ENCODE data around the gene SNORC.

Gene SNORC

DNA sequence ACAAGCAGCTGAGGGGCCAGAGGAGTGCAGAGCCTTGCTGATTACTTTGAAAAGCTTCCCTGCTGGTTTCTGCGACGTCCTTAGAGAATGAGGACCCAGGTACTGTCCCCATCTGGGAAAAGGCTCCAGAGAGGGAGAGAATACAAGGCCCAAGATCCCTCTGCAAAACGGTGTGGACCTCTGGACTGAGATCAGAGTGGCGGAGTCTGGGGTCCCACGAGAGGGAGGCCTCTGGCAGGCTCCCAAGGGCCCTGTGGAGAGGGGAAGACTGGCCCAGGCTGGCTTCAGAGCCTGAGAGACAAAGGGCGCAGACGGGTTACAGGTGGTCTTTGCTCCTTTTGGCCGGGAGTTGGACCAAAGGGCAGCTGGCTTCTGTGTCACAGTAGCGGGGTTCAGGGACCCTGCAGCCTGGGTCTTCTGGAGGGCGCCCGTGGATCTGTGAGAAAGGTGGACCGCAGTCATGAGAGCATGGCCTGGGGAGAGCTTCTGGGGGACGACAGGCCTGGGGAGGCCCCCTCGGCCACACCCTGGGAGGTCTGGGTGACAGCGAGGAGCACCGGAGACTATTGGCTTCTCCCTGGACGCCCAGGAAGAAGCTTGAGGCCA lies 805 bp downstream of the SNORC start:
- DNase-seq, result no peak

- no peak for DNase-seq
Observed at GRCh38 chr2:232871418-232871834, 1.4 kb downstream of the SNORC start.

- DNase-seq, result no peak
Observed at GRCh38 chr2:232871835-232872736, 2.0 kb downstream of the SNORC start.

GRCh38 chr2:232872826-232873225 lies 2.8 kb downstream of the SNORC start:
- no peak for DNase-seq

- DNase-seq, result no peak
Observed at GRCh38 chr2:232873292-232873908, 3.3 kb downstream of the SNORC start.

- DNase-seq, result no peak
Observed at GRCh38 chr2:232873909-232874641, 4.0 kb downstream of the SNORC start.

- DNase-seq, result no peak
Observed at GRCh38 chr2:232874677-232875223, 4.7 kb downstream of the SNORC start.

DNA sequence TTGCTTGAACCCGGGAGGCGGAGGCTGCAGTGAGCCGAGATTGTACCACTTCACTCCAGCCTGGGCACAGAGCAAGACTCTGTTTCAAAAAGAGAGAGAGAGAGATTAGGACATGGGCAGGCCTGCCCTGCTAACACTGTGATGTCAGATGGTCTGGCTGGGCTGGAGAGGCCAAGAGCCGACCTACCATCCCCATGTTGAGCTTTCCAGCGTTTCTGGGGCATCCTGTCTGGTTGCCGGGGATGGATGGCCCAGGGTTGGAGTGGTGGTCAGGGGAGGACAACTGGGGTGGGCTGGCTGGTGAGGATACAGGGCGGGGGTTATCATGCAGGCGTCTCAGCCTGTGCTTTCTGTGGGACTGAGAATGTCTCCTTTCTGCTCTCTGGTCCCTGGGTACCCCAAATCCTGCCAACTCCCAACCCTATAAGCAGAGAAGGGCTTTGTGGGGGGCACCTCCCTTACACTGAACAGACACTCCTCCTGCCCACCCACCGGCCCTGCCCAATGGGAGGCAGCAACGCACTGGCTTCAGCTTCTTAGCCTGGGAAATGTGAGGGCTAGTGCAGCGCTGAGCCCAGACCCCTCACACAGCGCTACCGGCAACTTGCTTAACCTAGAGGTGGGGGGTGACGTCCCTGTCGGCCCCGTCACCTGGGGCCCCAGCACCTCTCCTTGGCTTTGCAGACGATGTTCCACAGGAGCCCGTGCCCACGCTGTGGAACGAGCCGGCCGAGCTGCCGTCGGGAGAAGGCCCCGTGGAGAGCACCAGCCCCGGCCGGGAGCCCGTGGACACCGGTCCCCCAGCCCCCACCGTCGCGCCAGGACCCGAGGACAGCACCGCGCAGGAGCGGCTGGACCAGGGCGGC lies 5.4 kb downstream of the SNORC start:
- DNase-seq, result no peak

GRCh38 chr2:232876161-232876977 lies 6.3 kb downstream of the SNORC start:
- no peak for DNase-seq

- DNase-seq, result no peak
Observed at GRCh38 chr2:232876978-232877441, 6.9 kb downstream of the SNORC start.

- no peak for DNase-seq
Observed at GRCh38 chr2:232877940-232878511, 8.0 kb downstream of the SNORC start.

GRCh38 chr2:232878855-232879617 lies 9.0 kb downstream of the SNORC start:
- DNase-seq, result no peak

GRCh38 chr2:232879618-232880494 lies 9.8 kb downstream of the SNORC start:
- DNase-seq, result no peak

DNA sequence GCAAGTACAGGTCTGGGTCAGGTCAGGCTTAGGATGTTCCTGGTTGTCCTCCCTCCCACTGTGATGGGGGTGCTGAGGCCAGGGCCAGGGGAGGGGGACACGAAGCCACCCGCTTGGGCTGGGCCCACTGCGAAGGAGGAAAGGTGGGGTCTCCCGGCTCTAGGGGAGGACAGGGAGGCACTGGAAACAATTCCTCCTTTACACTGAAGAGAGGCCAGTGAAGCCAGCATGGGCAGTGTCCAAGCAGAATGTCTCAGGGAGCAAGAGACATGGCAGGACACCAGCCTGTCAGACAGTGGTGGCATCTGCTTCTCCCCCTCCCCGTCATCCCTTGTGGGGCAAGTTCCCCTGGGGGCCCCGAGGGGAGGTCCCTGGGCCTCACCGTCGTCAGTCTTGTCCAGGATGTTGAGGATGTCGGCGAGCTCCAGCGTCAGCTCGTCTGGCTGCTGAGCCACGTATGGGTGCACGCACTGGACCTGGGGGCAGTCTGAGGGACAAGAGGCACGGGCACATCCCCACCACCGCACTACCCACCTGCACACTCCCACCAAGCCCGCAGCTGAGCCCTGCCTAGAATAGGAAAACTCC lies 10.8 kb downstream of the SNORC start:
- DNase-seq, result no peak

GRCh38 chr2:232882085-232882484 lies 12.0 kb downstream of the SNORC start:
- DNase-seq, result no peak

DNA sequence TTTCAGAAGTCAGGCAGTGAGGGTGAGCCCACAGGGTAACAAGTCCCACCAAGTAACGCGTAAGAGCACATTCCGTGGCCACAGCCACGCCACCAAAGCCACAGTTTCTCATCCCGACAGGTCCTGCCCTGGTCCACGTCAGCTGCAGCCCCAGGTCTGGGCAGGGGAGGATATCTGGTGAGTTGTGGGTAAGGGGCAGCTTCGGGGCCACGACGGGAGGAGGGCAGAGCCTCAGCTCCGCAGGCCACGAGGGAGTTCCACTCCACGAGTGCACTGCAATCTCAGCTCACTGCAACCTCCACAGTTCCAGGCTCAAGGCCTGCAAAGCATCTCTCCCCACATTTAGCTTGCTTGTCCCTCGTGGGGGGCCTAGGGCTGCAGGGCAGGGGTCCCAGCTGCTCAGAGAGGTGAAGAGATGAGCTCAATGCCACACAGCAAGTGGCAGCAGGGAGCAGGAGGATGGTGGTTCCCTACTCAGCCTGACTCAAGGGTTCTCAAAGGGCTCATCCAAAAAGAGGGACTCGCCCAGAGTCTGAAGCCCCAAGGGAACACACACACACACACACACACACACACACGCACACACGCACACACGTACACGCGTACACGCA lies 12.5 kb downstream of the SNORC start:
- DNase-seq, result no peak

DNA sequence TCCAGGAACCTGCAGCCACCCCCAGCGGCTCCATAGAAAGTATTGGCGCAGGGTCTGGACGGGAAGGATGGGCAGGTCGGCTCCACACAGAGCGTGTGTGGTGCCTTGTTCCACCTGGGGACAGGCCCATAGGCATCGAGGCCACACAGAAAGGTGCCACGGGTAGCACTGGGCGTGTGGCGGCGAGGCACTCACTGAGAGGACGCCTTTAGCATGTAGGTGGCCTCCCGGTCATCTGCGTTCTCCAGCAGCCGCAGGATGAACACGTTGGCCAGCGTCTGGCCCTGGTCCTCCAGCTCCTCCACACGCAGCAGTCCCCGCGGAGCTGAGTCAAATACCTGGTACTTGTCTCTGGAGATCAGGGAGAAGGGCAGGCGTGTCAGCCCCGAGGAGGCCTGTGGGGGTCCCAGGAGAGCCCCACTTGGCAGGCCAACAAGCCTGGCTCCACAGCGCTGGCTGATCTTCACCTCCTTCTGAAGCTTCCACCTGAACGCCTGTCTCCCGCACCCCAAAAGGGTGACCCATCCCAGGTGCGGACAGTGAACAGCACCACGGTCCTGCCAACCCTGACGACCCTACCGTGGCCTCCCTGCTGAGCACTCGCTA lies 13.2 kb downstream of the SNORC start:
- no peak for DNase-seq

Measured in DMS79 (cell line).